Astrocyte (in vitro differentiated cells and primary cell): ENCODE measurements around the gene SNX11. TPM values are rescaled to one million over a fixed set of nuclear protein-coding genes. Genes with fewer than 3 reads are reported as not detected.

Source experiments
- DNase-seq: peaks from one replicate; pipeline ENCODE4 v3.0.0-alpha.2; 2010; ENCODE audit warnings: low read depth
- FAIRE-seq: peaks from 2 replicates; lab custom pipeline; 2011; peaks lifted over from hg19 to GRCh38; lab: Jason Lieb, UNC
- H2AFZ ChIP-seq: 2 replicates; pipeline ENCODE4 v1.6.0; 2012; ENCODE audit warnings: low read depth, low read length, inconsistent platforms
- H3K27ac ChIP-seq: 2 replicates; pipeline ENCODE4 v1.5.1; 2011; ENCODE audit warnings: low read depth, low read length, inconsistent platforms
- H3K27me3 ChIP-seq: 2 replicates; pipeline ENCODE4 v1.6.0; 2011; ENCODE audit warnings: low read length, inconsistent platforms; ENCODE audit not compliant: insufficient read depth
- H3K36me3 ChIP-seq: 2 replicates; pipeline ENCODE4 v1.5.1; 2011; ENCODE audit warnings: low read length, inconsistent platforms; ENCODE audit not compliant: insufficient read depth
- H3K4me1 ChIP-seq: 2 replicates; pipeline ENCODE4 v1.5.1; 2011; ENCODE audit warnings: low read length, inconsistent platforms; ENCODE audit not compliant: insufficient read depth
- H3K4me2 ChIP-seq: 2 replicates; pipeline ENCODE4 v1.6.0; 2012; ENCODE audit warnings: low read length, inconsistent platforms
- H3K4me3 ChIP-seq: 2 replicates; pipeline ENCODE4 v1.5.1; 2011; ENCODE audit warnings: low read depth, mild to moderate bottlenecking, low read length, inconsistent platforms; ENCODE audit not compliant: insufficient read depth
- H3K79me2 ChIP-seq: 2 replicates; pipeline ENCODE4 v1.6.0; 2012; ENCODE audit warnings: mild to moderate bottlenecking, low read length, inconsistent platforms; ENCODE audit not compliant: insufficient read depth
- H3K9ac ChIP-seq: 2 replicates; pipeline ENCODE4 v1.6.0; 2012; ENCODE audit warnings: mild to moderate bottlenecking, low read length, inconsistent platforms
- H3K9me3 ChIP-seq: 2 replicates; pipeline ENCODE4 v1.5.1; 2012; ENCODE audit warnings: low read depth, mild to moderate bottlenecking, low read length, inconsistent platforms; ENCODE audit not compliant: insufficient read depth
- H4K20me1 ChIP-seq: 2 replicates; pipeline ENCODE4 v1.6.0; 2012; ENCODE audit warnings: low read length, inconsistent platforms; ENCODE audit not compliant: insufficient read depth
- H3K27ac Mint-ChIP-seq: one replicate; pipeline ENCODE4 v1.8.0; 2021; ENCODE audit warnings: mild to moderate bottlenecking, mixed read lengths; ENCODE audit not compliant: unreplicated experiment
- H3K27me3 Mint-ChIP-seq: one replicate; pipeline ENCODE4 v1.8.0; 2021; ENCODE audit warnings: low read depth, mixed read lengths; ENCODE audit not compliant: unreplicated experiment
- H3K36me3 Mint-ChIP-seq: one replicate; pipeline ENCODE4 v1.8.0; 2021; ENCODE audit warnings: low read depth, mixed read lengths; ENCODE audit not compliant: unreplicated experiment
- H3K4me1 Mint-ChIP-seq: one replicate; pipeline ENCODE4 v1.8.0; 2021; ENCODE audit warnings: low read depth, mixed read lengths; ENCODE audit not compliant: unreplicated experiment
- H3K4me3 Mint-ChIP-seq: one replicate; pipeline ENCODE4 v1.8.0; 2021; ENCODE audit warnings: mild to moderate bottlenecking, moderate library complexity, mixed read lengths; ENCODE audit not compliant: unreplicated experiment
- H3K9me3 Mint-ChIP-seq: one replicate; pipeline ENCODE4 v1.8.0; 2021; ENCODE audit warnings: mild to moderate bottlenecking, mixed read lengths; ENCODE audit not compliant: unreplicated experiment
- CTCF ChIP-seq: IDR thresholded peaks from 2 replicates; pipeline ENCODE4 v1.5.1; 2011; ENCODE audit warnings: low read depth, mild to moderate bottlenecking, inconsistent platforms, low read length, moderate library complexity; ENCODE audit not compliant: insufficient read depth
- EZH2 ChIP-seq: IDR thresholded peaks from 2 replicates; pipeline ENCODE4 v1.6.1; 2012; ENCODE audit warnings: mild to moderate bottlenecking, low read length, inconsistent platforms; ENCODE audit not compliant: insufficient read depth
- total RNA-seq: library from RNA; stranded (reverse); gene quantifications from 2 replicates; pipeline ENCODE4 v1.2.1, GENCODE V29; 2021

Gene SNX11
- total RNA-seq, 1 donor from 2014 or later, result 33.3 TPM

DNA sequence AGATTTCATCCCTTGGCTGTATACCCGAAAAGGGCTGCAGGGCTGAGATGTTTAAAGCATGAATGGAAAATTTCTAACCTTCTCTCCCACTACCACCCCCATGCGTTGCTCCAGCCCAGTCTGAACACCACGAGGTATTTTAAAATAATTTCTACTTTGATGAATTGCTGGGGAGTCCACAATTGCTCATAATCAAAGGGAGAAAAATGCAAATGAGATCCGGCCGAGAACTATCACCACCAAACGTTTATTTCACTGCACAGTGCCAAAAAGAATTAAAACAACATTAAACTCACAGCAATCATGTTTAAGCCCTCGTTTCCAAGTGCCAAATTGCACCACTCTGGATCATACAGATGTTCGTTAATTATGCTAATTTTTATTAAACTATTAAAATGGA lies 36.7 kb downstream of the SNX11 start:
- H3K27ac Mint-ChIP-seq, result no peak overlapping the region

GRCh38 chr17:48144976-48145798 lies 37.6 kb downstream of the SNX11 start:
- H3K4me1 Mint-ChIP-seq, result peaks cover 3% of the 10 kb centered on the region
- no peak for DNase-seq

More for the DNA sequence above, 36.7 kb downstream of the SNX11 start:
- no peak overlapping the region for H3K4me2 ChIP-seq
- H2AFZ ChIP-seq, result no peak overlapping the region
- no peaks in the 10 kb centered on the region for H4K20me1 ChIP-seq
- H3K4me3 ChIP-seq, result no peak overlapping the region
- no peaks in the 10 kb centered on the region for H3K4me1 ChIP-seq
- H3K9me3 ChIP-seq, result no peaks in the 10 kb centered on the region
- H3K27ac ChIP-seq, result no peak overlapping the region
- no peak overlapping the region for H3K4me3 Mint-ChIP-seq
- H3K27me3 ChIP-seq, result peaks cover 72% of the 10 kb centered on the region
- H3K9ac ChIP-seq, result no peak overlapping the region
- no peak for DNase-seq
- FAIRE-seq, result no peak
- no peaks in the 10 kb centered on the region for H3K9me3 Mint-ChIP-seq
- H3K36me3 Mint-ChIP-seq, result no peaks in the 10 kb centered on the region
- TF ChIP-seq EZH2, result no peak
- no peak for TF ChIP-seq CTCF
- no peaks in the 10 kb centered on the region for H3K36me3 ChIP-seq
- peaks cover 48% of the 10 kb centered on the region for H3K27me3 Mint-ChIP-seq
- H3K4me1 Mint-ChIP-seq, result peaks cover 9% of the 10 kb centered on the region
- H3K79me2 ChIP-seq, result no peaks in the 10 kb centered on the region

More at GRCh38 chr17:48144976-48145798, 37.6 kb downstream of the SNX11 start:
- no peaks in the 10 kb centered on the region for H3K9me3 ChIP-seq
- Mint-ChIP-seq H3K27me3 (peaks cover 52% of the 10 kb centered on the region), H3K9me3 (no peaks in the 10 kb centered on the region), H3K4me3 (no peak overlapping the region), H3K36me3 (no peaks in the 10 kb centered on the region), H3K27ac (no peak overlapping the region)
- H3K27ac ChIP-seq, result no peak overlapping the region
- no peak overlapping the region for H3K9ac ChIP-seq
- FAIRE-seq, result no peak
- no peaks in the 10 kb centered on the region for H3K4me1 ChIP-seq
- H2AFZ ChIP-seq, result no peak overlapping the region
- no peaks in the 10 kb centered on the region for H3K79me2 ChIP-seq
- no peak overlapping the region for H3K4me2 ChIP-seq
- no peaks in the 10 kb centered on the region for H3K36me3 ChIP-seq
- no peak overlapping the region for H3K4me3 ChIP-seq
- no peak for TF ChIP-seq CTCF
- TF ChIP-seq EZH2, result no peak
- peaks cover 72% of the 10 kb centered on the region for H3K27me3 ChIP-seq
- no peaks in the 10 kb centered on the region for H4K20me1 ChIP-seq
